OCI-M1 (cell line): ENCODE results near the gene SPDYE17.
"Not testable (repeated sequence)": the region's sequence is repeated elsewhere in the genome, so short reads cannot be mapped to it uniquely, and the experiment has no call there.

ENCODE experiments used
- DNase-seq: peaks from one replicate; lab custom pipeline; 2025; lab: John Stamatoyannopoulos, UW

The SPDYE17 gene, protein sequence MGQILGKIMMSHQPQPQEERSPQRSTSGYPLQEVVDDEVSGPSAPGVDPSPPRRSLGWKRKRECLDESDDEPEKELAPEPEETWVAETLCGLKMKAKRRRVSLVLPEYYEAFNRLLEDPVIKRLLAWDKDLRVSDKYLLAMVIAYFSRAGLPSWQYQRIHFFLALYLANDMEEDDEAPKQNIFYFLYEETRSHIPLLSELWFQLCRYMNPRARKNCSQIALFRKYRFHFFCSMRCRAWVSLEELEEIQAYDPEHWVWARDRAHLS

DNA sequence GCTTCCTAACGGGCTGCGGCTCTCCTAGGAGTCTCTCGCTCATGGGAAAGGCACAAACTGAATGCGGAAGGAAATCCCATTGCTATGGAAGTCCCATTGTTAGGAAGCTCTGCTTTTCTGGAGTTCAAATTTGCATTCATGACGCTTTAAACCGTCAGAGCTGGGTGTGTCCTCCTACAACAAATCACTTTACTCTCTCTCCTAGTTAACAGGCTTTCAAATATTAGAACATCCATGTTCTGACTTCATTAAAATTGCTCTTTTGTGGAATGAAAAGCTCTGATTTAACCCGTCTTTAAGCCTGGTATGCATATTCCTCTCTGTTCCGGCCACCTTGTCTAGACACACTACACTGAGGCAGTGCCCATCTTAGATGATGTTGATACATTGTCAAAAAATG is at the start of gene SPDYE17:
SPDYE17 (minus strand) TSS at position 101 of the 400 bp plus-strand sequence. CDS start 1,791 bp downstream, outside the sequence.
- DNase-seq: not testable (repeated sequence)

DNA sequence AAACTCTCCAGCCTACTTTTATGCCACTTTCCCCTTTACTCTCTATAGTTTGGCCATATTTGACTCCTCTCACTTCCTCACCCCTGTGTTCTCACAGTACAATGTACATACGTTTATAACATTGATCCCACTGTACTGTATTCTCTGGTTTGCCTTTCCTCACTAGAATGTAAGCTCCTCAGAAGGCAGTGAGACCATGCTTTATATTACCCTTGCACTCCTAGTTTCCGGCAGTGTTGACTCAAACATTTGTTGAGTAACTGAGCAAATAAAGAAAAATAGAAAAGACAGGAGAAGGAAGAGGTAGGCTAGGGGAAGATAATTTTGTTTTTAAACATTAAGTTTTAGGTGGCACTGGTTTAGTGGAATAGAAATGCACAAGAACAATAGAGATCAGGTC is 48.1 kb upstream of the SPDYE17 start:
- not testable (repeated sequence) for DNase-seq

- DNase-seq: not testable (repeated sequence)
These were observed 47.5 kb upstream of the SPDYE17 start for GRCh38 chr7:77079624-77080023.

GRCh38 chr7:77079112-77079511 is 47.0 kb upstream of the SPDYE17 start:
- DNase-seq: not testable (repeated sequence)

GRCh38 chr7:77077060-77077459 is 44.9 kb upstream of the SPDYE17 start:
- DNase-seq: not testable (repeated sequence)

GRCh38 chr7:77074786-77075396 is 42.7 kb upstream of the SPDYE17 start:
- not testable (repeated sequence) for DNase-seq

DNA sequence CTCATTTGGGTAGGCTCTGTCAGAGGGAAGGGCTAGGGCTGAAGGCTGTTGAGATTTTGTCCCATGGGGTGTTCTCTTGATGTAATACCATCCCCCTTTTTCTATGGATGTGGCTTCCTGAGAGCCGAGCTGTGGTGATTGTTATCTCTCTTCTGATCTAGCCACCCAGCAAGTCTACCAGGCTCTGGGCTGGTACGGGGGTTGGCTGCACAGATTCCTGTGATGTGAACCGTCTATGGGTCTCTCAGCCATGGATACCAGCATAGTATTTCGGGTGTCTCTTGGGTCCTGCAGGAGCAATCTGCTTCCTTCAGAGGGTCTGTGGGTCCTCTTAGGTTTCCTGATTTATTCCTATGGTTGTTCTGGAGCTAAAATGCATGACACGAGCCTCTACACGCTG is 38.9 kb upstream of the SPDYE17 start:
- not testable (repeated sequence) for DNase-seq

- not testable (repeated sequence) for DNase-seq
These were observed 33.7 kb upstream of the SPDYE17 start for GRCh38 chr7:77065869-77066268.

- DNase-seq: not testable (repeated sequence)
These were observed 31.6 kb upstream of the SPDYE17 start for GRCh38 chr7:77063732-77064131.

GRCh38 chr7:77062557-77062956 is 30.4 kb upstream of the SPDYE17 start, which contains the start of gene SPDYE18:
Gene SPDYE18, minus strand, starts transcription at chr7:77062558. Its CDS starts 2,046 bp downstream, at chr7:77060512.
- DNase-seq: not testable (repeated sequence)

DNA sequence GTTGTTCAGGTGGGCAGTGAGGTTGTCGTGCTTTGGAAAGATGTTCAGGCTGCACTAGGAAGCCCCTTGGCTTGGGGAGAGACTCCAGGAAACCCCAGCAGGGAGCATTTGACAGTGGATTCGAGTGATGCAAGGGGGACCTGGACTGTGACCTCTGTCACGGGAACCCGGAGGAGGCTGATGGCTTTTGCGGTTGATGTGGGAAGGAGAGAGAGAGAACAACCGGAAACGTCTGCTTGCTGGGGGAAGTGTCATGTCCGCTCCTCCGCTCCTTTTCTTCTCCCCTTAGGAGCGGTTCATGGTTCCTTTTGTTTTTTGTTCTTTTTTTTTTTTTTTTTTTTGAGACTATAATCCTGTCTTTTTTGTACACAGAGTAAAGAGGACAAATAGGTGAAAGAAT is 5.8 kb downstream of the SPDYE17 start:
- not testable (repeated sequence) for DNase-seq

DNA sequence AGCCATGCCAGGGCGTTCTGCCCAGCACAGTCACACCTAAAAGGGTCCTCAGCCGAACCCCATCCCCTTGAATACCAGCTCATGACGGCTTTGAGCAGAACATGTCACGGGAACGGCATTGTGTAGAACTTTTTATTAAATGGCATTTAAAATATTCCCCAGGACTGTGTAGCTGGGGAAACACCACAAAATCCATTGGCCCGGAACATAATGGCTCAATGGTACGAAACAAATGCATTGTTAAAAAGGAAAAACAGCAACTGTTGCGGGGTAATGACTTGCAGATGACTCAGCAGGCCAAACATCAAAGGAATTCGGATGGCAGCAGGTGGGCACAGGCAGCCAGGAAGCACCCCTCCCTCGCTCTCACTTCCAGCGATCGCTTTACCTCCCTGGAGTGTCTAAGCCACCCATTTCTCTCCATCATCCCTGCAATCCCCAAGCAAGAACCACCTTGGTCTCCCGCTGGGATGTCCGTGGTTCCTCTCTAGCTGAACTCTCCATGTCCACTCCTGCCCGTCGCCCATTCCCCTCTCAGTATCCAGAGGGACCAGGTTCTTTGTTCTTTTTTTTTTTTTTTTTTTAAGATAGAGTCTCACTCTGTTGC is 22.0 kb downstream of the SPDYE17 start:
- DNase-seq: not testable (repeated sequence)

DNA sequence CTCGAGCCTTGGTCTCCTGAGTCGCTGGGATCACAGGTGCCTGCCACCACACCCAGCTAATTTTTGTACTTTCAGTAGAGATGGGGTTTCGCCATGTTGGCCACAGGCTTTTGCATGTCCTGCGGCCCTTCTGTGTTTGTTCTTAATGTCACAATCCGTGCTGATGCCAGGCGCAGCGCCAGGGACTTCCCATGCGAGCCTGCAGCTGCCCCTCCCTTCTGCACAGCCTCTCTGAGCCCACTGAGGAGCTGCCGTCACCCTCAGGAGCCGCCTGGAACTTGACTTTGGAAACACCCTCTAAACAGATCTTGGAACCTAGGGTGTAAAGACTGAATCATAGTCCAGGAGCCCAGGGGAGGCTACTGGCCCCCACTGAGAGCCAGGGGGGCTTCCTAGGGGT is 24.2 kb downstream of the SPDYE17 start:
- DNase-seq: not testable (repeated sequence)

DNA sequence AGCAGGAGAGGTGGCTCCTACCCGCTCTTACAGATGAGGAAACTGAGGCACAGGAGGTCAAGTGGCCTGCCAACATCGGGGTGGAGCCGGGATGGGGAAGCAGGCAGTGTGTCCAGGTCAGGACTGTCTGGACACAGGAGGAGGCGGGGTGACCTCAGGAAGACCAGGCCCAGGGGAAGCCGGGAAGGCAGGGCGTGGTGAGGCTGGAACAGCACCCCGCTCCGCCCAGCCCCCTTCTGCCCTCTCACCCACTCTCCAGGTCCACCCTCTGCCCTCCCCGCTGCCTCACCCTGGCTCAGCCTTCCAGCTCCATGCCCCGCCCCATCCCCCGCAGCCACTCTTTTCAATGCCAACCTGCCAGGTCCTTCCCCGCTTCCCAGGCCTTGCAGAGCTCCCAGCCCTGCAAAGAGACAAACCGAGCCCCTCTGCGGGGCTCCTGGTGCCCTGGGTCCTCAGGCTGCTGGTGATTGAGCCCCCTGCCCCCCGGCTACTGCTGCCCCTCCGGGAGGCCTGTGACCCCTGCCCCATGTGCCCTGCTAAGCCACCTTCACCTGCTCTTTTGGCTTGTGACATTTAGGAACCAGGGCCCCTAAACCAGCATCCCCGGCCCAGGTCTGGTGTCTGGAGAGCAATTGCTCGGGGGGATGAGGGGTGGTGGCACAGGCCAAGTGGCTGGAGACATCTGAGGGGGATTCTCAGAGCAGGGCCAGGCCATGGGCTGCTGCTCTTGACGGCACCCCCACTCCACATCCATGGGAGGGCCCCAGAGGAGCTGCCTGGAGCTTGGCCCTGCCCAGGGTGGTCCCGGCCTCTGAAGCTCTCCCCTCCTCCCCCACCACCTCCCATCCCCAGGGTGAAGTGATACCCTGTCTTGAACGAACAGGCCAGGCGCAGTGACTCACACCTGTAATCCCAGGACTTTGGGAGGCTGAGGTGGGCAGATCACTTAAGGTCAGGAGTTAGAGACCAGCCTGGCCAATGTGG is 25.7 kb downstream of the SPDYE17 start:
- DNase-seq: not testable (repeated sequence)

DNA sequence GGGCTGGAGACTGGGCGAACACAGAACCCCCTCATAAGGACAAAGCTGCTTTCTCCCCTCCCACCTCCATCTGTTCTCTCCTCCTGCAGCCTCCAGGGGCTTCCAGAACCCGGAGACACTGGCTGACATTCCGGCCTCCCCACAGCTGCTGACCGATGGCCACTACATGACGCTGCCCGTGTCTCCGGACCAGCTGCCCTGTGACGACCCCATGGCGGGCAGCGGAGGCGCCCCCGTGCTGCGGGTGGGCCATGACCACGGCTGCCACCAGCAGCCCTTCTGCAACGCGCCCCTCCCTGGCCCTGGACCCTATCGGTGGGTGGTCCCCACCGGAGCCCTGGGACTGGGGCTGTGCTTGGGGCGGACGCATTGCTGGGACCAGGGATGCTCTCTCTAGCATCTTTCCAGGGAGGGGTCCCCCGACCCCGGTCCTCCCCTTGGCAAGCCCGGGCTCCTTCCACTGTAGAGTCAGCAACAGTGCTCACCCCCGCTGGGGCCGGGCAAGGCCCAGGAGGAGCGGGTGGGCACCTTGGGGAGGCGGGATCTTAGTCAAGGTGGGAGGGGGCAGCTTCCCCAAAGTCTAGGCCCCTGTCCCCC is 26.6 kb downstream of the SPDYE17 start:
- not testable (repeated sequence) for DNase-seq

DNA sequence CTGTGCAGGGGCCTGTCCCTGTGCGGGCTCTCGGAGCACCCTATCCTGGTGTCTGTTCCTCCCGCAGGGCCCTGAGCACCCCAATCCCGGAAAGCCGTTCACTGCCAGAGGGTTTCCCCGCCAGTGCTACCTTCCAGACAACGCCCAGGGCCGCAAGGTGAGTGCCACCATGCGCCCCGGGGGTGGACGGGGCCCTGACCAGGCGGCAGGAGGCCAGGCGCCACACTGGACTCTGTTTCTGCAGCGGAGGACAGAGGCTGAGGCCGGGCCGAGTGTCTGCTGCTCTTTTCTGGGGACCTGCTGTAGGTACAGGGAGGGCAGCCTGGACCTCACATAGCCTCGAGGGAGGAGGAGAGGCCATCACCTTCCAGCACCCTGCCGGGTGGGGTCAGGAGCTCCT is 28.0 kb downstream of the SPDYE17 start:
- not testable (repeated sequence) for DNase-seq

DNA sequence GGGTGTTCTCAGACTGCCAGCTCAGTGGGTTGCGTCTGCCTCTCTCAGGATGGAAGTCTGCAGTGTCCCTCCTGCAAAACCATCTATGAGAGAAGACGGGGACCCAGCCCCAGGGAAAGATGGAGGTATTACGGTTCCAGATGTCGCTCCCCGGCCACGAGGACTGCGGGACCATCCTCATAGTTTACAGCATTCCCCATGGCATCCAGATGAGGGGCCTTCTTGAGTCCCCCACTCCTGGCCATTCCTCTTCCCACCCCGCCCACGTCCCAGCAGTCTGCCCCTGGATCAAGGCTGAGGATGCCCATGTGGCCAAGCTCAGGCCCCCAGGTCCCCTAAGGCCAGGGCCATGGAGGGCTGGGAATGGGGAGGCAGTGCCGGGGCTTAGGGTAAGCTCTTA is 28.9 kb downstream of the SPDYE17 start:
- DNase-seq: not testable (repeated sequence)

GRCh38 chr7:77002678-77003233 is 29.4 kb downstream of the SPDYE17 start:
- not testable (repeated sequence) for DNase-seq

DNA sequence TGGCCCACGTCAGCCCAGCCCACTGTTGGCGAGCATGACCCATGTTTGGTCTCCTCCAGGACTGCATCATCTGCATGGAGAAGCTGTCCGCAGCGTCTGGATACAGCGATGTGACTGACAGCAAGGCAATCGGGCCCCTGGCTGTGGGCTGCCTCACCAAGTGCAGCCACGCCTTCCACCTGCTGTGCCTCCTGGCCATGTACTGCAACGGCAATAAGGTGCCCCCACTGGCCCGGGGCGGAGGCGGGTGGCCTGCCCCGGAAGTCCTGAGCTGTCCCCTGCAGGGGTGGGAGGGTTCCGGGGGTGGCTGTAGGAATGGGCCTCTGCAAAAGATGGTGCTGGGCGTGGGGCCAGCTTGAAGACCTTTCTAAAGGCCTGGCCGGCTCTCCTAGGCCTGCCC is 30.1 kb downstream of the SPDYE17 start:
- not testable (repeated sequence) for DNase-seq

DNA sequence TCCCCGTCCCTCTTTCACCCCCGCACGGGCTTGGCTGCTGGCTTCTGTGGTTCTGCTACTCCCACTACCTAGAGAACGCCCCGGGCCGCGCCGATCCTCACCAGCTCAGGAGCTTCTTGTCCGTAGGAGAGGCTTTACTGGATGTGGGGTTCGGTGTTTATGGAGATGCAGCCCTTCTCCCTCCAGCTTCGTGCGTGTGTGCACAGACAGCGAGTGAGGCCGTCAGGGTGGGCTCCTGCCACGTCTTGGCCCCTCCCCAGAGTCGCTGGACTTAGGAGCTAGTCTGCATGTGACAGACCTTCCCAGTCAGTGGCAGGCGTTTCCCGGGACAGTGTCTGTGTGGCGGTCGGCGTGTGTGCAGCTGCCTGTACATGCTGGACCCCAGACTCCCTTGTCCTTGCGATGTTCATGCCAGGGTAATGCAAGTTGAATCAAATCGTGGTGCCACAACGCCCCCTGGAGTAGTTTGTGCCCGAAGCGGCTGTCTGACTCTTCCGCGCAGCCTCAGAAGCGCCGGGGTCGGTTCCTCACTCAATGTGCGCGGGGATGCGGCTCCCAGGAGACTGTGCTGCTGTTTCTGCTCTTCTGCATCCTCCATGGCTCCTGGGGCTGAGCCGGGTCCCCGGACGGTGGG is 32.6 kb downstream of the SPDYE17 start:
- DNase-seq: not testable (repeated sequence)
